Glutamatergic neuron (in vitro differentiated cells): ENCODE data around the gene SLC25A26. TPM values are rescaled to one million over a fixed set of nuclear protein-coding genes. Genes with fewer than 3 reads are reported as not detected.

Experiments
- DNase-seq: peaks from one replicate; pipeline ENCODE4 v3.0.0; 2022
- H3K27ac Mint-ChIP-seq: one replicate; pipeline ENCODE4 v1.8.0; 2020; ENCODE audit warnings: mild to moderate bottlenecking, mixed read lengths, inconsistent platforms; ENCODE audit not compliant: unreplicated experiment
- H3K27me3 Mint-ChIP-seq: one replicate; pipeline ENCODE4 v1.8.0; 2020; ENCODE audit warnings: mild to moderate bottlenecking, moderate library complexity, mixed read lengths, inconsistent platforms; ENCODE audit not compliant: unreplicated experiment
- H3K36me3 Mint-ChIP-seq: one replicate; pipeline ENCODE4 v1.8.0; 2020; ENCODE audit warnings: mild to moderate bottlenecking, mixed read lengths, inconsistent platforms; ENCODE audit not compliant: unreplicated experiment
- H3K4me1 Mint-ChIP-seq: one replicate; pipeline ENCODE4 v1.8.0; 2020; ENCODE audit warnings: mild to moderate bottlenecking, low read depth, mixed read lengths, inconsistent platforms; ENCODE audit not compliant: unreplicated experiment
- H3K4me3 Mint-ChIP-seq: one replicate; pipeline ENCODE4 v1.8.0; 2020; ENCODE audit warnings: mild to moderate bottlenecking, mixed read lengths, inconsistent platforms; ENCODE audit not compliant: unreplicated experiment
- H3K9me3 Mint-ChIP-seq: one replicate; pipeline ENCODE4 v1.8.0; 2020; ENCODE audit warnings: mild to moderate bottlenecking, moderate library complexity, mixed read lengths, inconsistent platforms; ENCODE audit not compliant: unreplicated experiment
- total RNA-seq: library from RNA; stranded (reverse); fragmentation: NEBNext Ultra II Directional; extraction: Animal tissue kit (Norgen Biotek cat#: 25700); gene quantifications from one replicate; pipeline ENCODE4 v1.2.1, GENCODE V29; 2021; ENCODE audit not compliant: unreplicated experiment
- TF ChIP-seq, protein P1 (sequence below): fragments of 200-600 bp; sonication (generic); IDR thresholded peaks from one replicate; pipeline ENCODE4 v1.5.0; 2021; ENCODE audit not compliant: partially characterized antibody, unreplicated experiment

The SLC25A26 gene
- total RNA-seq, 1 donor from 2014 or later: 12.7 TPM

DNA sequence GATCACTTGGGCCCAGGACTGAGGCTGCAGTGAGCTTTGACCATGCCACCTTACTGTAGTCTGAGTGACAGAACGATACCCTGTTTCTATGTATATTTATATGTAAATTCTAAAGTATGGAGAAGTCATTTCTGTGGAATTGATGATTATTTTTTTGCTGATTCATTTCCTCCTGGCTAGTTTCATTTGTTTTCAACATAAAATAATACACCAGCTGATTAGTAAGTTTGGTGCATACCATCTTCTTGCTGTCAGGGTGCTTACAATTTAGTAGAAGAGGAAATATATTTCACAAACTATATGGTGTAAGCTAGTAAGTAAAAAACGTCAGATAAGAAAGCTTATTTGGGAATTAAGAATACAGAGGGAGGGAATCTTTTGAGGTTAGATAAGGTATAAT, 36.0 kb downstream of the SLC25A26 start:
- TF ChIP-seq, protein P1, sequence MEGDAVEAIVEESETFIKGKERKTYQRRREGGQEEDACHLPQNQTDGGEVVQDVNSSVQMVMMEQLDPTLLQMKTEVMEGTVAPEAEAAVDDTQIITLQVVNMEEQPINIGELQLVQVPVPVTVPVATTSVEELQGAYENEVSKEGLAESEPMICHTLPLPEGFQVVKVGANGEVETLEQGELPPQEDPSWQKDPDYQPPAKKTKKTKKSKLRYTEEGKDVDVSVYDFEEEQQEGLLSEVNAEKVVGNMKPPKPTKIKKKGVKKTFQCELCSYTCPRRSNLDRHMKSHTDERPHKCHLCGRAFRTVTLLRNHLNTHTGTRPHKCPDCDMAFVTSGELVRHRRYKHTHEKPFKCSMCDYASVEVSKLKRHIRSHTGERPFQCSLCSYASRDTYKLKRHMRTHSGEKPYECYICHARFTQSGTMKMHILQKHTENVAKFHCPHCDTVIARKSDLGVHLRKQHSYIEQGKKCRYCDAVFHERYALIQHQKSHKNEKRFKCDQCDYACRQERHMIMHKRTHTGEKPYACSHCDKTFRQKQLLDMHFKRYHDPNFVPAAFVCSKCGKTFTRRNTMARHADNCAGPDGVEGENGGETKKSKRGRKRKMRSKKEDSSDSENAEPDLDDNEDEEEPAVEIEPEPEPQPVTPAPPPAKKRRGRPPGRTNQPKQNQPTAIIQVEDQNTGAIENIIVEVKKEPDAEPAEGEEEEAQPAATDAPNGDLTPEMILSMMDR: no peak
- Mint-ChIP-seq H3K27ac (no peak overlapping the region), H3K27me3 (peaks cover 3% of the 10 kb centered on the region), H3K36me3 (no peaks in the 10 kb centered on the region), H3K9me3 (no peaks in the 10 kb centered on the region), H3K4me1 (peaks cover 1% of the 10 kb centered on the region), H3K4me3 (no peak overlapping the region)
- no peak for DNase-seq

DNA sequence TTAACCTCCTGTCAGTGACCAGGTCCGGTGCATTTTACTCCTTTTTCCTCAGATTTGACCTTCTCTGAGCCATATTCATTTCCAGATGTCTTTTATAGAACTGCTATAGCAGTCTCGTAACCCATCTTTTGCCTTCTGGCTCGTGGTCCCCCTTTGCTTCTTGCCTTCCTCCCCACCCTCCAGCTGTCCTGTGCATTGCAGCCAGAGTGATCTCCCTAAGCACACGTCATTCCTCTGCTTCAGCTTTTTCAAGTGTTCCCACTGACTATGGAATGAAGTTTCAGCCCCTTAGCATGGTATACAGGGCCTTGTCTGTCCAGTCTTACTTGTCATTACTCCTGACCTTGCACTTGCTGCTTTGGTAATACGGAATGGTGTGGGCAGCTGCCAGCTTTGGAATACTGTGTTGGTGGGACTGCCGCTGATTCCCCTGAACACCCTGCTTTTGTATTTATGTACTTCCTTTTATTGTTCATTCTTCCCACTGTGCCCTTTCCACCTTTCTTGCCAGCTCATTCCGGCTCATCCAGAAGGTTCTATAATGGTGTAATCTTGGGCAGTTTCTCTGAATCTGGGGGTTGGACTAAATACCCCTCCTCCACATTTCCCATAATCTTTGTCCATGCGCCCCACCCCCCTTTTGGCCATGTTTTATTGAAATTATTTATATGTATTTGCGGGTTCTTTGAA, 38.9 kb downstream of the SLC25A26 start:
- TF ChIP-seq, protein P1: no peak
- Mint-ChIP-seq H3K4me1 (no peaks in the 10 kb centered on the region), H3K27me3 (peaks cover 3% of the 10 kb centered on the region), H3K4me3 (no peak overlapping the region), H3K9me3 (no peaks in the 10 kb centered on the region), H3K36me3 (no peaks in the 10 kb centered on the region), H3K27ac (no peak overlapping the region)
- no peak for DNase-seq

DNA sequence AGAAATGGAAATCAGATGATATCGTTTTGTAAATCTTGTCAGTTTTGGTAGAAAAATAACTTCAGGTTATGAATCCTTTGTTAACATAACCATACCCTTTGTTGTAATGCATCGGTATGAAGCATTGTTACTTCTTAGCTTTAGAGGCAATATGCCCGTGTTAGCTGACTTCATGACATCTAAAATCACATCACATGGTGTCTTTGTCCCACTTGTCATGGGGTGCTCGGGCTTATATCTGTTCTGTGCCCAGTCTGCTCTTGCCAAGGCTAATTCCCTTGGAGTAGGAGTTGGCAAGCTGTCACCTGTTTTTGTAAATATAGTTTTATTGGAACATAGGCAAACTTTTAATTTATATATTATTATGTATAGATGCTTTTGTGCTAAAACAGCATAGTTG, 39.6 kb downstream of the SLC25A26 start:
- Mint-ChIP-seq H3K27ac (no peak overlapping the region), H3K9me3 (no peaks in the 10 kb centered on the region), H3K36me3 (no peaks in the 10 kb centered on the region), H3K4me3 (no peak overlapping the region), H3K27me3 (peaks cover 3% of the 10 kb centered on the region), H3K4me1 (no peaks in the 10 kb centered on the region)
- DNase-seq: no peak
- TF ChIP-seq, protein P1: no peak

DNA sequence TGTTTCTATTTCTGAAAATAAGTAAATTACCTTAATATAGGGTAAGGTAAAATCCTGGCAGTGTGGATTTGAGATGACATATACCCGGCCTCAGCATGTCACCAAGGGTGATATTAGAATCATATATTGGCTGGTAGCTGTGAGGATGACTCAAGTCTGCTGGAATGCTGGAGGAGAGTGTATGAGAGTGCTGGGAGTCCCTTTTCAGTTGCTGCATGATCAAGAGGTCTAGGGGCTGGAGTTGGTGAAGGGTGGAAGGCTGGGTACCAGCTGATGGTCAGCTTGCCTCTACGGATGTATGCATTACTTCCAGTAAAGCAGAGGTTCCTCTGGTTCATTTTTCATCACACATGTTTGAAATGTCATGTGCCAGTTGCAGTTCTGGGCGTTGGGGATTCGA, 40.6 kb downstream of the SLC25A26 start:
- no peaks in the 10 kb centered on the region for H3K36me3 Mint-ChIP-seq

DNA sequence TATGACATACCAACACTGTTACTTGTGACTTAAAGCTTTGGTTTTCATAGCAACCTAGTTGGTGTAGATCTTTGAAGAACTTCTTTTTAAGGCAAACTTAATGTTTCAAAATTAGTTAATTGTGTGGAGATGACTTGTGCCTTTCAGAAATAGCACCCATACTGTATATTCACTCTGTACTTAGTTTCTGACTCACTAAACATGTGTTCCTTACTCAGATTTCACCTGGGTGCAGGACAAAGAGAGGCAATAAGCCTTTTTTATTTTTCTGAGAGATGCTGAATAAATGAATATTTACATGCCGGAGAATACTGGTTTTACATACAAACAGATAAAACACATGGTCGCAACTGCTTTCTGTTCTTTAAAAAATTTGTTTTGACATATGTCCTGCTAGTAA, 44.8 kb downstream of the SLC25A26 start:
- Mint-ChIP-seq H3K36me3 (no peaks in the 10 kb centered on the region), H3K9me3 (no peaks in the 10 kb centered on the region)
- no peak for DNase-seq

More for the DNA sequence above, 40.6 kb downstream of the SLC25A26 start:
- TF ChIP-seq, protein P1: no peak
- Mint-ChIP-seq H3K4me1 (no peaks in the 10 kb centered on the region), H3K27ac (no peak overlapping the region), H3K4me3 (no peak overlapping the region), H3K27me3 (peaks cover 3% of the 10 kb centered on the region), H3K9me3 (no peaks in the 10 kb centered on the region)
- no peak for DNase-seq

More for the DNA sequence above, 44.8 kb downstream of the SLC25A26 start:
- Mint-ChIP-seq H3K4me1 (peaks cover 3% of the 10 kb centered on the region), H3K27ac (no peak overlapping the region), H3K4me3 (no peak overlapping the region), H3K27me3 (peaks cover 3% of the 10 kb centered on the region)
- TF ChIP-seq, protein P1: no peak
